Neural cell (in vitro differentiated cells): Measurements from ENCODE around the gene GTF2IRD1. TPM values are rescaled to one million over a fixed set of nuclear protein-coding genes. Genes with fewer than 3 reads are reported as not detected.

Experiments used
- H2AFZ ChIP-seq: fragments of 200-600, 300-800 bp; sonication (generic), shearing (Covaris generic); 2 replicates; pipeline ENCODE4 v1.6.0; 2014; ENCODE audit warnings: low read depth, mild to moderate bottlenecking, antibody characterized with exemption, low read length, moderate library complexity
- H3F3A ChIP-seq: fragments of 200-600 bp; shearing (Covaris generic); 2 replicates; pipeline ENCODE4 v1.6.1; 2016; ENCODE audit warnings: mild to moderate bottlenecking, moderate library complexity, mixed read lengths, antibody characterized with exemption, low read length; ENCODE audit not compliant: insufficient read depth, poor library complexity, severe bottlenecking
- H3K27ac ChIP-seq: fragments of 200-600, 300-800 bp; sonication (generic), shearing (Covaris generic); 2 replicates; pipeline ENCODE4 v1.5.1; 2014; ENCODE audit warnings: mild to moderate bottlenecking, low read length, moderate library complexity
- H3K27me3 ChIP-seq: fragments of 300-800, 200-600 bp; sonication (generic), shearing (Covaris generic); 2 replicates; pipeline ENCODE4 v1.6.0; 2014; ENCODE audit warnings: mild to moderate bottlenecking, low read depth, low read length, moderate library complexity; ENCODE audit not compliant: insufficient read depth
- H3K36me3 ChIP-seq: fragments of 300-800, 200-600 bp; sonication (generic), shearing (Covaris generic); 2 replicates; pipeline ENCODE4 v1.5.1; 2014; ENCODE audit warnings: mild to moderate bottlenecking, antibody characterized with exemption, low read length, moderate library complexity; ENCODE audit not compliant: insufficient read depth
- H3K4me2 ChIP-seq: fragments of 300-800, 200-600 bp; sonication (generic), shearing (Covaris generic); 2 replicates; pipeline ENCODE4 v1.6.0; 2014; ENCODE audit warnings: mild to moderate bottlenecking, low read length
- H3K4me3 ChIP-seq: fragments of 300-800, 200-600 bp; sonication (generic), shearing (Covaris generic); 2 replicates; pipeline ENCODE4 v1.5.1; 2014; ENCODE audit warnings: mild to moderate bottlenecking, low read length, moderate library complexity
- H3K79me2 ChIP-seq: fragments of 200-600 bp; shearing (Covaris generic); replicated peaks from 2 replicates; pipeline ENCODE4 v1.6.0; 2014; ENCODE audit warnings: mild to moderate bottlenecking, low read length, moderate library complexity; ENCODE audit not compliant: insufficient read depth
- H3K9ac ChIP-seq: fragments of 300-800, 200-600 bp; sonication (generic), shearing (Covaris generic); 2 replicates; pipeline ENCODE4 v1.6.1; 2016; ENCODE audit warnings: mild to moderate bottlenecking, low read length, mixed read lengths
- H3K9me2 ChIP-seq: fragments of 200-600 bp; shearing (Covaris generic); 2 replicates; pipeline ENCODE4 v1.6.1; 2016; ENCODE audit warnings: mild to moderate bottlenecking, low read length, mixed read lengths; ENCODE audit not compliant: insufficient read depth
- H3K9me3 ChIP-seq: fragments of 200-600, 300-800 bp; sonication (generic), shearing (Covaris generic); 2 replicates; pipeline ENCODE4 v1.6.1; 2016; ENCODE audit warnings: mild to moderate bottlenecking, mixed run types, low read length, moderate library complexity, mixed read lengths
- H4K20me1 ChIP-seq: fragments of 200-600 bp; shearing (Covaris generic); 2 replicates; pipeline ENCODE4 v1.6.1; 2016; ENCODE audit warnings: mild to moderate bottlenecking, mixed run types; ENCODE audit not compliant: insufficient read depth
- EP300 ChIP-seq: fragments of 450-650 bp; conservative IDR thresholded peaks from 2 replicates; pipeline ENCODE4 v1.6.1; 2014; ENCODE audit warnings: antibody characterized with exemption, mild to moderate bottlenecking, moderate library complexity; ENCODE audit not compliant: poor library complexity, severe bottlenecking
- EZH2 ChIP-seq: fragments of 200-600, 300-800 bp; shearing (Covaris generic), sonication (generic); IDR thresholded peaks from 2 replicates; pipeline ENCODE4 v1.6.1; 2014; ENCODE audit warnings: antibody characterized with exemption, low read length, borderline replicate concordance, mild to moderate bottlenecking; ENCODE audit not compliant: insufficient read depth, poor library complexity, severe bottlenecking
- MXI1 ChIP-seq: fragments of 450-650 bp; conservative IDR thresholded peaks from 2 replicates; pipeline ENCODE4 v1.6.1; 2014; ENCODE audit warnings: antibody characterized with exemption, mild to moderate bottlenecking; ENCODE audit not compliant: poor library complexity, severe bottlenecking
- POLR2AphosphoS5 ChIP-seq: IDR thresholded peaks from 2 replicates; pipeline ENCODE4 v1.6.1; 2012
- RAD21 ChIP-seq: fragments of 450-650 bp; conservative IDR thresholded peaks from 2 replicates; pipeline ENCODE4 v1.6.1; 2014; ENCODE audit warnings: antibody characterized with exemption, mild to moderate bottlenecking, moderate library complexity
- SMC3 ChIP-seq: fragments of 450-650 bp; conservative IDR thresholded peaks from 2 replicates; pipeline ENCODE4 v1.6.1; 2014; ENCODE audit warnings: antibody characterized with exemption, mild to moderate bottlenecking, moderate library complexity; ENCODE audit not compliant: poor library complexity
- TAF1 ChIP-seq: IDR thresholded peaks from 2 replicates; pipeline ENCODE4 v1.6.1; 2012; ENCODE audit warnings: low read depth
- polyA plus RNA-seq: library from polyadenylated mRNA; depleted of rRNA; stranded (reverse); fragments of >200 nt; gene quantifications from 2 replicates; pipeline ENCODE4 v1.2.3, GENCODE V29; 2014
- TF ChIP-seq, protein P1 (sequence below): IDR thresholded peaks from 2 replicates; pipeline ENCODE4 v1.6.1; 2012; ENCODE audit warnings: borderline replicate concordance
- TF ChIP-seq, protein P2 (sequence below): fragments of 450-650 bp; IDR thresholded peaks from 2 replicates; pipeline ENCODE4 v1.5.1; 2014; ENCODE audit warnings: antibody characterized with exemption, mild to moderate bottlenecking, moderate library complexity; ENCODE audit not compliant: poor library complexity, severe bottlenecking

Gene GTF2IRD1
- polyA plus RNA-seq, 1 donor from 2014 or later, result 31.9 TPM

DNA sequence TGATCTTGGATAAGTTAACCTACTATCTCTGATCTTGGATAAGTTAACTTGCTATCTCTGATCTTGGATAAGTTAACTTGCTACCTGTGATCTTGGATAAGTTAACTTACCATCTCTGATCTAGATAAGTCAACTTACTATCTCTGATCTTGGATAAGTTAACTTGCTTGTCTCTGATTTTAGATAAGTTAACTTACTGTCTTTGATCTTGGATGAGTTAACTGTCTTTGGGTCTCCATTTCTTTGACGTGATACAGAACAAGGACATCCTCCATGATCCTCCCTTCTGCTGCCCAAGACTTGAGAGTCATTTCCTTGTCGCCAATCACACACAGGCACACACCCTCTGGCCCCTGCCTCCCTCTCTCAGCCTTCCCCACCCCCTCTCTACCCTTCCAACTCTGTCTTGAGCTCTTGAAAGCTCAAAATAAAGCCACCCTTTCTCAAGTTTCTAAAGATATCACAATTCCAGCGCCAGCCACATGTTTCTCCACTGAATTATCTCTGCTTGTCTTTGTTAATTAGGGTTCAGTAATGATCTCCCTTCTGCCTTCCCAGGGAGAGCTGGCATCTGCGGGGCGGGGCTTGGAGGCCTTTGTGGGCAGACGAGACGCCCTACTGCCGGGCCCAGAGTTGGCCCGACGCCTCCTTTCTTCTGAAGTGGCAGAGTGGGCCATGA is 118.7 kb downstream of the GTF2IRD1 start (continued):
- TF ChIP-seq EZH2, result no peak

DNA sequence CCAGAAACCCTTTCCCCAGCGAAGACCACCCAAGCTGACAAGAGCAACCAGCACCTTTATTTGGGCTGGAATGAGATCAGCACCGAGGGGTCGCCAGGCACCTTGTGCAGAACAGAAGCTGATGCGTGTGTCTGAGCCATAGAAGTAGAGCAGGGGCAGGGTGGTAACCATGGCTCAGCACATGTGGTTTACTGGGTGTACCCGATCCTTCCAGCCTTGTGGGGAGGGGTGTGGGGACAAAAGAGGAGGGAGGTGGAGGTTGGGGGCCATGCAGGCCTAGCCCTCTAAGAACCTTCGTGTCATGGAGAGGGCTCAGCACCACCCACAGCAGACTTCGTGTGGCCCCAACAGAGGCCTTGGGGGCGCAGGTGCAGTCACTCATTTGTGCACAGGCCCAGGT is 119.8 kb downstream of the GTF2IRD1 start:
- no peaks in the 10 kb centered on the region for H3K27me3 ChIP-seq
- no peak overlapping the region for H3K4me2 ChIP-seq
- no peaks in the 10 kb centered on the region for H3F3A ChIP-seq
- H3K9me3 ChIP-seq, result no peaks in the 10 kb centered on the region
- TF ChIP-seq RAD21 (no peak), POLR2AphosphoS5 (no peak), MXI1 (no peak), SMC3 (no peak), TAF1 (no peak), EP300 (no peak), EZH2 (no peak)
- TF ChIP-seq, protein P1, sequence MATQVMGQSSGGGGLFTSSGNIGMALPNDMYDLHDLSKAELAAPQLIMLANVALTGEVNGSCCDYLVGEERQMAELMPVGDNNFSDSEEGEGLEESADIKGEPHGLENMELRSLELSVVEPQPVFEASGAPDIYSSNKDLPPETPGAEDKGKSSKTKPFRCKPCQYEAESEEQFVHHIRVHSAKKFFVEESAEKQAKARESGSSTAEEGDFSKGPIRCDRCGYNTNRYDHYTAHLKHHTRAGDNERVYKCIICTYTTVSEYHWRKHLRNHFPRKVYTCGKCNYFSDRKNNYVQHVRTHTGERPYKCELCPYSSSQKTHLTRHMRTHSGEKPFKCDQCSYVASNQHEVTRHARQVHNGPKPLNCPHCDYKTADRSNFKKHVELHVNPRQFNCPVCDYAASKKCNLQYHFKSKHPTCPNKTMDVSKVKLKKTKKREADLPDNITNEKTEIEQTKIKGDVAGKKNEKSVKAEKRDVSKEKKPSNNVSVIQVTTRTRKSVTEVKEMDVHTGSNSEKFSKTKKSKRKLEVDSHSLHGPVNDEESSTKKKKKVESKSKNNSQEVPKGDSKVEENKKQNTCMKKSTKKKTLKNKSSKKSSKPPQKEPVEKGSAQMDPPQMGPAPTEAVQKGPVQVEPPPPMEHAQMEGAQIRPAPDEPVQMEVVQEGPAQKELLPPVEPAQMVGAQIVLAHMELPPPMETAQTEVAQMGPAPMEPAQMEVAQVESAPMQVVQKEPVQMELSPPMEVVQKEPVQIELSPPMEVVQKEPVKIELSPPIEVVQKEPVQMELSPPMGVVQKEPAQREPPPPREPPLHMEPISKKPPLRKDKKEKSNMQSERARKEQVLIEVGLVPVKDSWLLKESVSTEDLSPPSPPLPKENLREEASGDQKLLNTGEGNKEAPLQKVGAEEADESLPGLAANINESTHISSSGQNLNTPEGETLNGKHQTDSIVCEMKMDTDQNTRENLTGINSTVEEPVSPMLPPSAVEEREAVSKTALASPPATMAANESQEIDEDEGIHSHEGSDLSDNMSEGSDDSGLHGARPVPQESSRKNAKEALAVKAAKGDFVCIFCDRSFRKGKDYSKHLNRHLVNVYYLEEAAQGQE, result no peak
- TF ChIP-seq, protein P2, sequence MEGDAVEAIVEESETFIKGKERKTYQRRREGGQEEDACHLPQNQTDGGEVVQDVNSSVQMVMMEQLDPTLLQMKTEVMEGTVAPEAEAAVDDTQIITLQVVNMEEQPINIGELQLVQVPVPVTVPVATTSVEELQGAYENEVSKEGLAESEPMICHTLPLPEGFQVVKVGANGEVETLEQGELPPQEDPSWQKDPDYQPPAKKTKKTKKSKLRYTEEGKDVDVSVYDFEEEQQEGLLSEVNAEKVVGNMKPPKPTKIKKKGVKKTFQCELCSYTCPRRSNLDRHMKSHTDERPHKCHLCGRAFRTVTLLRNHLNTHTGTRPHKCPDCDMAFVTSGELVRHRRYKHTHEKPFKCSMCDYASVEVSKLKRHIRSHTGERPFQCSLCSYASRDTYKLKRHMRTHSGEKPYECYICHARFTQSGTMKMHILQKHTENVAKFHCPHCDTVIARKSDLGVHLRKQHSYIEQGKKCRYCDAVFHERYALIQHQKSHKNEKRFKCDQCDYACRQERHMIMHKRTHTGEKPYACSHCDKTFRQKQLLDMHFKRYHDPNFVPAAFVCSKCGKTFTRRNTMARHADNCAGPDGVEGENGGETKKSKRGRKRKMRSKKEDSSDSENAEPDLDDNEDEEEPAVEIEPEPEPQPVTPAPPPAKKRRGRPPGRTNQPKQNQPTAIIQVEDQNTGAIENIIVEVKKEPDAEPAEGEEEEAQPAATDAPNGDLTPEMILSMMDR, result no peak
- no peaks in the 10 kb centered on the region for H3K79me2 ChIP-seq
- H3K9me2 ChIP-seq, result no peaks in the 10 kb centered on the region
- no peak overlapping the region for H2AFZ ChIP-seq
- no peaks in the 10 kb centered on the region for H4K20me1 ChIP-seq
- no peaks in the 10 kb centered on the region for H3K36me3 ChIP-seq
- no peak overlapping the region for H3K27ac ChIP-seq
- H3K9ac ChIP-seq, result no peak overlapping the region
- no peak overlapping the region for H3K4me3 ChIP-seq

DNA sequence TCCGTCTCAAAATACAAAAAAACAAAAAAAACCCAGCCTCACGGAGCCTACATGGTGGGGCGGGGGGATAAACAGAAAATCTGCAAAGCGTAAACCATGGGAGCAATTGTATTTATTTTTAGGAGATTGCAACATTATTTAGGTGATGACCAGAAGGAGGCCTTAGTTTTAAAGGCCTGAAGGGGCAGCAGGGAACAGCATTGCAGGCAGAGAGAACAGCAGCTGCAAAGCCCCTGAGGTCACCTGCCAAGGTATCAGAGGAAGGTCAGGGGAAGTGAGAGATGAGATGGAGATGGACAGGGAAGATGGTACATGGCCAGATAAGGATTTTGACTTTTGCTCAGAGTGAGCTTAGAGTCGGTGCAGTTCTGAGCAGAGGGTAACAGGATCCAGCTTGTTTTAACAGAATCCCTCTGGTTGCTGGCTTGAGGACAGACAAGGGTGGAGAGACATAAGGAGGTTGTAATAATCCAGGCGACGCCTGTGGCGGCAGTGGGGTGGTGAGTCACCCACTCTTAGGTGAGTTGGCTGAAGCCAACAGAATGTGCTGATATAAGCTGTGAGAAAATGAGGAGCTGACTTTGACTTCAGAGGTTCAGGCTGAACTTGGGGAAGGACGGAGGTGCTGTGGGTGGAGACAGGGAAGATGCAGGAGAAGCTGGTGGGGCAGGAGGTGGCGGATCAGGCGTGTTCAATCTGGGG is 121.5 kb downstream of the GTF2IRD1 start:
- H2AFZ ChIP-seq, result no peak overlapping the region
- H4K20me1 ChIP-seq, result no peaks in the 10 kb centered on the region
- H3K27me3 ChIP-seq, result no peaks in the 10 kb centered on the region
- no peaks in the 10 kb centered on the region for H3K36me3 ChIP-seq
- no peaks in the 10 kb centered on the region for H3K9me2 ChIP-seq
- H3F3A ChIP-seq, result no peaks in the 10 kb centered on the region
- no peaks in the 10 kb centered on the region for H3K9me3 ChIP-seq
- H3K9ac ChIP-seq, result no peak overlapping the region
- no peaks in the 10 kb centered on the region for H3K79me2 ChIP-seq
- no peak overlapping the region for H3K4me3 ChIP-seq
- no peak overlapping the region for H3K4me2 ChIP-seq
- no peak overlapping the region for H3K27ac ChIP-seq
- TF ChIP-seq SMC3 (no peak), MXI1 (no peak), POLR2AphosphoS5 (no peak), EZH2 (no peak), TAF1 (no peak), RAD21 (no peak), EP300 (no peak)
- TF ChIP-seq, protein P2, result no peak
